IPS DF 4.7 (cell line): ENCODE results near the gene CILP.
"Not testable (repeated sequence)": the region's sequence is repeated elsewhere in the genome, so short reads cannot be mapped to it uniquely, and the experiment has no call there.

Experiments used
- DNase-seq: peaks from one replicate; pipeline ENCODE4 v3.0.0-alpha.2; 2013; ENCODE audit warnings: low spot score; ENCODE audit errors: extremely low read depth

The CILP gene

GRCh38 chr15:65194826-65195547 lies 16.3 kb downstream of the CILP start:
- no peak for DNase-seq

GRCh38 chr15:65192016-65192415 lies 19.3 kb downstream of the CILP start:
- DNase-seq: no peak

GRCh38 chr15:65189102-65189740 lies 22.1 kb downstream of the CILP start:
- no peak for DNase-seq

- not testable (repeated sequence) for DNase-seq
These were observed 22.8 kb downstream of the CILP start for GRCh38 chr15:65188472-65188871.

- peak; percentile 81 for DNase-seq
These were observed 26.2 kb downstream of the CILP start, which contains the start of gene CLPX for GRCh38 chr15:65184868-65185717. Gene CLPX (minus strand): TSS chr15:65185342. CDS start chr15:65185153, 189 bp downstream.

GRCh38 chr15:65184305-65184867 lies 26.9 kb downstream of the CILP start:
- DNase-seq: no peak

GRCh38 chr15:65183865-65184159 lies 27.5 kb downstream of the CILP start:
- DNase-seq: no peak

- no peak for DNase-seq
These were observed 28.7 kb downstream of the CILP start for GRCh38 chr15:65182538-65182937.

GRCh38 chr15:65181582-65182353 lies 29.5 kb downstream of the CILP start:
- DNase-seq: not testable (repeated sequence)

GRCh38 chr15:65180167-65180566 lies 31.1 kb downstream of the CILP start:
- no peak for DNase-seq

- no peak for DNase-seq
These were observed 33.4 kb downstream of the CILP start for GRCh38 chr15:65177901-65178300.

GRCh38 chr15:65176056-65176455 lies 35.2 kb downstream of the CILP start:
- no peak for DNase-seq

GRCh38 chr15:65175511-65175910 lies 35.8 kb downstream of the CILP start:
- no peak for DNase-seq

- no peak for DNase-seq
These were observed 36.8 kb downstream of the CILP start for GRCh38 chr15:65174509-65174908.

GRCh38 chr15:65172531-65172930 lies 38.7 kb downstream of the CILP start:
- DNase-seq: no peak

- DNase-seq: no peak
These were observed 39.8 kb downstream of the CILP start for GRCh38 chr15:65171428-65171827.

GRCh38 chr15:65165875-65166274 lies 45.4 kb downstream of the CILP start:
- no peak for DNase-seq

GRCh38 chr15:65164139-65164538 lies 47.1 kb downstream of the CILP start:
- no peak for DNase-seq

GRCh38 chr15:65163041-65163440 lies 48.2 kb downstream of the CILP start:
- DNase-seq: no peak

GRCh38 chr15:65156692-65157091 lies 54.6 kb downstream of the CILP start:
- DNase-seq: no peak

GRCh38 chr15:65154720-65155119 lies 56.6 kb downstream of the CILP start:
- DNase-seq: no peak
